Left renal cortex interstitium (tissue), 4 donors: ENCODE data around the gene NPAS1. TPM values are rescaled to one million over a fixed set of nuclear protein-coding genes. Genes with fewer than 3 reads are reported as not detected.
"Not testable (repeated sequence)": the region's sequence is repeated elsewhere in the genome, so short reads cannot be mapped to it uniquely, and the experiment has no call there.

Experiments
- DNase-seq, 4 donors: peaks; one replicate each; pipeline ENCODE4 v3.0.0-alpha.2; 2013; ENCODE audit warnings: low read depth in 4 of 4, low spot score in 2 of 4, missing footprints in 1 of 4
- polyA plus RNA-seq, 4 donors: library from polyadenylated mRNA; unstranded; fragments of 120-200 nt; gene quantifications; one replicate each; pipeline ENCODE4 v1.2.1, GENCODE V29; 2013; ENCODE audit not compliant: insufficient read length in 4 of 4

NPAS1 gene
- polyA plus RNA-seq, 4 donors: 1.3 to 3.6 (median 2.2) TPM

DNA sequence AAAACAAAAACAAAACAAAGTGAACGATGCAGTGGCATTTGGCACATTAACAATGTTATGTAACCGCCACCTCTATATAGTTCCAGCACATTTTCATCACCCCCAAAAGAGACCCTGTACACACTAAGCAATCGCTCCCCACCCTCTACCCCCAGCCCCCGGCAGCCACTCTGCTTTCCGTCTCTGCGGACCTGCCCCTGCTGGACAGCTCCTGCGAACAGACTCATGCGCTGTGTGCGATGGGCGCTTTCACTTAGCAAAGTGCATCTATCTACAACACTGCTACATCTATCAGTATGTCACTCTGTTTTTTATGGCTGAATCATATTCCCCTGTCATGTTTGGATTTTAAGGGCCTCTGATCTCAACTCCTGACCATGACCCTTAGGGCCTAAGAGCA lies 53.9 kb downstream of the NPAS1 start:
- no peak for DNase-seq

DNA sequence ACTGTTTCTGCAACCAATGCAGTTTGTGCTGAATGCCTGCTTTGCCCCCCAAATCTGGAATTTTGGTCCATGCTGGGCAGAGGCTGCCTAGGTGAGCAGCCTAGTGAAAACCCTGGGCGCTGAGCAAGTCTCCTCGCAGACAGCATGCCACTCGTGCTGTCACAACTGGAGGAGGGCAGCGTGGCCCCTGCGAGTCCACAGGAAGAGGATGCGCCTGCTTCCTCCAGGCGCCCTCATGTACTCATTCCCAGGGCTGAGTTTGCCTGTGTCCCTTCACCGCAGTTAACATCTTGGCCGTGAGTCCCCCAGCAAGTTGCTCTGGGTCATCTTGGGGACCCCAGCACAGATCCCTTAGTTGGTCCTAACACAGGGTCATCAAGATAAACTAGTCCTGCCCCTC lies 55.0 kb downstream of the NPAS1 start:
- DNase-seq: no peak

DNA sequence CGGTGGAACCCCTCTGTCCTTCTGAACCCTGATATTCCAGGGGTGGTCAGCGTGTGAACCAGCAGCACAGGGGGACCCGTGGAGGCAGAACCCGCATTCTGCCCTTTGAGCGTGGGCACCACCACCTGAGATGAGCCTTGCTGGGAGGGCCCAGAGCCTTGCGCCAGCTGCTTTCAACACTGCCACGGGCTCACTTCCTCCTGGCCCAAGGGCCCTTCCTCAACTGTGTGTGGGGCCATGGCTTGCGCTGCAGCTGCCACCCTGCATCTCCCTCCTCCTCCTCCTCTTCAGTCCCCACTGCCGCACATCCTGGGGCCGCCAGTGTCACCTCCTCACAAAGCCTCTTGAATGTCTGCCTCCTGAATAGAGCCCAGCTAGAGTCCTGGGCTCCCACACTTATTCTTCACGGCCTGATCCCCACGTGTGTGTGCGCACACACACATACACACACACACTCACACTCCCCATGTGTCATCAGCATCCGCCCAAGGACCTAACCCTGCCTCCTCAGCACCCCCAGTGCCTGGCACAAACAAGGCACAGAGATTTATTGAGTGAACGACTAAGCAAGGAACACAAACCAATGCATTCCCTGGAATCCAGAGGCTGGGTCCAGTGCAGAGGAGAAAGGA lies 55.7 kb downstream of the NPAS1 start:
- DNase-seq: no peak

DNA sequence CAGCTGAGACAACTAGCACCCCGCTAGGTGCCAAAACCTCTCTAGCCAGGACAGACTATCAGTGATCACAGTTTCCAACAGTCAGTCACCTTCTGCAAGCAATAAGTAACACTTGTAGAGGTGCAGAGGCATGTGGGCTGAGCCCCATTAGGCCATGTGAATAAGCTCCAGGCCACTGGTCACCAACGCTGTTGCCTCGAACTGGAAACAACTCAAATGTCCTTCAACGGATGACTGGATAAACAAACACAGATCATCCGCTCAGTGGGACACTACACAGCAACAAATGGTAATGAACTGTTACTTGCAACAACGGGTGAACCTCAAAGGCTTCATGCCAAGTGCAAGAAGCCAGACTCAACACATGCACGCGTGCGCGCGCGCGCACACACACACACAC lies 56.3 kb downstream of the NPAS1 start:
- peak; percentile 28 to 54 (median 54) for DNase-seq

DNA sequence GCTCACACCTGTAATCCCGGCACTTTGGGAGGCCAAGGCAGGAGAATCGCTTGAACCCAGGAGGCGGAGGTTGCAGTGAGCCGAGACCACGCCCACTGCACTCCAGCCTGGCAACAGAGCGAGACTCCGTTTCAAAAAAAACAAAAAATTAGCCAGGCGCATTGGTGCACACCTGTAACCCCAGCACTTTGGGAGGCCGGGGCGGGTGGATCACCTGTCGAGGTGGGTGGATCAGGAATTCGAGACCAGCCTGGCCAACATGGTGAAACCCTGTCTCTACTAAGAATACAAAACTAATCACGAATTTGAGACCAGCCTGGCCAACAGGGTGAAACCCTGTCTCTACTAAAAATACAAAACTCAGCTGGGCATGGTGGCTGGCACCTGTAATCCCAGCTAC lies 58.7 kb downstream of the NPAS1 start:
- not testable (repeated sequence) for DNase-seq

DNA sequence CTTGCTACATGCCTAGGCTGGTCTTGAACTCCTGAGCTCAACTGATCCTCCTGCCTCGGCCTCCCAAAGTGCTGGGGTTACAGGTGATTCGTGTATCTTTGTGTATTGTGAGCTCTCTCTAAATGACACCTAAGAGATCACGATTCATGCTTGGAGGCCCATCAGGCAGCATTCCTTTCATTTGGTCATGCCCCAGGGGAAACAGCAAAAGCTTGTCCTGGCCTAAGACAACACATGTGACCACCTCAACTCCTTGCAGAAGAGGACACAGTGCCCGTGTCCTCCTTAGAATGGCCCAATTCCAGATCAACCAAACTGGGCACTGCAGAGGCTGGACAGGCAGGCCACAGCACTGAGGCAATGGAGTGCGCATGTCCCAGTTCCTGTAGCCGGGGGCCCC lies 61.5 kb downstream of the NPAS1 start:
- no peak for DNase-seq

DNA sequence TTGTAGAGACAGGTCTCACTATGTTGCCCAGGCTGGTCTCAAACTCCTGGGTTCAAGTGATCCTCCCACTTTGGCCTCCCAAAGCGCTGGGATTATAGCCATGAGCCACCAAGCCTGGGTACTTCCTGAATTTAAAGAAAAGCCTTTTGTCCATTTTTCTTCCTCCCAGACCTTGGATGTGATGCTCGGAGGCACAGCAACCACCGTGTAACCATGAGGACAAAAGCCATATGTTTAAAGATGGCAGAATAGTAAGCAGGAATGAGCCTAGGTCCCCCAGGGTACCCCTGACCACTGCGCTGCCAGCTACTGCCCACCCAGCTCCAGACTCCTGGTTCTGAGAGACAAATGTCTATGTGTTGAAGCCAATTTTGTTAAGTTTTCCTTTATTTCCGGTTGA lies 62.9 kb downstream of the NPAS1 start:
- no peak for DNase-seq

DNA sequence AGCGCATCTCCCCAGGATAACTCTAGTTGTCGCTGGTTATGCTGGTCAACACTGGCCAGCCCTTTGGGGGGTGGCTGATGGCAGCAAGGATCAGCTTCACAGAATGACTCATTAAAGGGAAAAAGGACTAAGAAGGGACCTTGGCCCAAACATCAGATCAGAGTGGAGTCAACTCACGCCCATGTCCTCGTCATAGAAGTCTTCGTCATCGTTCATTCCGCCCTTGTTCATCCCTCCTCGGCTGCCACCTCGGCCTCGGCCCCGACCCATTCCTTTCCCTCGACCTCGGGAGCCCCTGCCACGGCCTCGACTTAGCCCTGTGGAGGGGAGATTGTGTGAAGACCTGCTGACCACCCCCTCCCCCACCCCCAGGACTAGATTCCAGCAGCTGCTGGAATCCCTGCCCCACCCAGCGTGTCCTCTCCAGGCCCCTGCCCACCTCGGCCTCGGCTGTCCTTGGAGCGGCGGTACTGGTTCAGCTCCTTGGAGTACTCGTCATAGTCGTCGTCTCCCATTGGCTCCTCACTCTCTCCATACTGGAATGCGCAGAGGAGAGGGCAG lies 65.3 kb downstream of the NPAS1 start:
- no peak for DNase-seq

DNA sequence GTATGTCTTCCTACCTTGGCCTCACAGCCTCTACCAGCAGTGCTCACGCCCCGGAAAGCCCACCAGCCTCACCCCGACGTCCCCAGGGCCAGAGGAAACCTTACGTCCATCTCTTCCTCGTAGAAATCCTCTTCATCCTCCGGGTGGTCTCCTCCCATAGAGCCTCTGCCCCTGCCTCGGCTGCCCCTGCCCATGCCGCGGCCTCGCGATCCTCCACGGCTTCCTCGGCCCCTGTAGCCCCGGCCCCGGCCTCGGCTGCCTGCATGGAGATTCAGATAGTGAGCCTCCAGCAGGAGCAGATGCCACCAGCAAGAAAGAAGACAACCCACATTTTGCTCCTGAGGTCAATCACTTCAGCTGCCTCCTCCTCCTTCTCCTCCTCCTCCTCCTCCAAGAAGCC lies 66.6 kb downstream of the NPAS1 start:
- no peak for DNase-seq

DNA sequence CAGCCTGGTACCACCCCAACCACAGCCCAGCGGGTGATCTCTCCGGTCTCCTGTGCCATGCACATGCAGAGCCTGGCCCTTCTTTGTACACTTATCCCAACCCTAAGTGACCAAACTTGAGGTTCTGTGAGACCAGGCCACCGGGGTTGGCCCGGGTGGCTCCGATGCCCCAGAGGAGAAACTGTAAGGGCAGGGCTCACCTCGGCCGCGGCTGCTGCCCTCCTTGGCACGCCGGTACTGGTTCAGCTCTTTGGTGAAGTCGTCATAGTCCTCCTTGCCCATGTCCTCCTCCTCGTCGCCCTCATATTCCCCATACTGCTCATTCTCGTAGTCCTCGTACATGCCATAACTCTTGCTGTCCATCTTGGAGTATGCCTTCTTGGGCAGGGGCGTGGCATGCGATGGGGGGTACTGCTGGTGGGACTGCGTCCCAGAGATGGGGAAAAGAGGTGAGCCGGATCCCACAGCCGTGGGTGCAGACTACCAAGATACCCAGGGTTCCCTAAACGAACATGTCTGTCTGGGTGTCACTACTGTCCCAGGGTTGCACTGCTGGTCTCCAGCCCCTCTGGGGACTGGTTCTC lies 70.2 kb downstream of the NPAS1 start:
- no peak for DNase-seq

DNA sequence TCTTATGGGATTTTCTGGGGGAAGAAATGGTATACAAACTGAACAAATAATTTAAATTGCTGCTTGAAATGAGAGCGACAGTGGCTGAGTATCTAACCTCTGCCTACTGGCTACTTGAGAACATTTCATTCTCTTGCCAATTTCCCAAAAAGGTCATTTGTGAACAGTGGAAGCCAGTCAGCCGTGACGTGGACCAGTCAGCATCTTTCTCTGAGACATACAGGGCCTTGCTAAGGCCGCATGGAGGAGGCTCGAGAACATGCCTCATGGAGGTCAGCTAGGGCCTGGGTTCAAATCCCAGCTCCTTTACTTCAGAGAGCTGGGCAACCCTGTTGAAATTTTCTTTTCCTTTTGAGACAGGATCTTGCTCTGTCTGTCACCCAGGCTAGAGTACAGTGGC lies 73.6 kb downstream of the NPAS1 start:
- no peak for DNase-seq

DNA sequence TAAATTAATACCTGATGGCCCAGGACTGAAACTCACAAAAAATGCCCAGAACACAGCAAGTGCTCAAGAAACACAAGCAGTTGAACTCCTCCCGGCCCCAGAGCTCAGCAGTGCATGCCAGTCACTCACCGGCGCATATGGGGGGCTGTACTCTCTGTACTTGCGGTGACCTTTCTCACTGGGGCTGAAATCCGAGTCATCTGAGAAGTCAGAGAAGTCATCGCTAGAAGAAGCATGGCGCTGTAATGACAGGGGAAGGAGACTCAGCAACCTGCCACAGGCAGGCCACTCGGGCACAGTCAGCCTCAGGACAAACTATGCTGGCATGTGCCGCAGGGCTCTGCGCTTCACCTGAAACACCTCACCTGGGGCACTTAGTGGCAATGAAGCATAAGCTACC lies 74.2 kb downstream of the NPAS1 start:
- DNase-seq: no peak

DNA sequence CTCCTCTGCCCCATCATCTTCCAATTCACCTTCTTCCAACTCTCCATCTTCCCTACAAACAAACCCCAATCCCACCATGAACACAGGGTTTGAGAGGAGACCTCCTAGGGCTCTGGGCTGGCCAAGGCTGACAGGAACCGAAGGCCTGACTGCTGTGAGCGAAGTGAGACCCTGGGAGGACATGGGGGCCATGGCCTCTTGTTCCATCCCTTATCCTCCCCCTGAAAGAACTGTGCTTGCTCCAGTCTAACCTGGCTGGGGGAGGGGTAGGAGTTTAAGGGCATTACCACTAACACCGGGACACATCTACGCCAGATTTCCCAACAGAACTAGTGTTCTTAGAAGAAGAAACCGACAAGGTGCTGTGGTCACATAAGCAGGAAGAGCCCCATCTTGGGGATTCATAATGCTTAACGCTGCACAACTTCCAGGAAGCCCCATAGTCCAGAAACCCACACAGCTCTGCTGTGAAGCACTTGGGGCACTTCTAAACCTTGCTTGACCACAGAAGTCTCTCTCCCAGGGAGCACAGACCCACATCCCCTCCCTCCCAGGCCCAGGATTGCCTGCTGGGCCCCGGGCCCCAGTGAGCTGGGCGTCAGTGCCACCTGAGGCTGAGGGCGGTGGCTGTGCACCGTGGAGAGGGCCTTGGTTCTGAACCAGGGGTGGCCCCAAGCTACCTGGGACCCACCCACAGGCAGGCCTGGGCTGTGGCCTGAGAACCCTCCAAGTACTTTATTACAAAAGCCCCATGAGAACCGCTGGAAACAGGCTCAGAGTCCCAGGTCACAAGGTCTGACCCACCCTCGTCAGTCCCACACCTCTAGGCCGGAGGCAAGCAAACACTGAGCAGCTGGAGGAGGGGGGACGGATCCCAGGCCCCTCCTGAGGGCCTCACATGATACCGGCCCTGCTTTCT lies 75.2 kb downstream of the NPAS1 start:
- no peak for DNase-seq

Other genes starting within 250 kb of the NPAS1 start
- gene SLC1A5, start 231.2 kb upstream of the NPAS1 start, polyA plus RNA-seq: 10 to 100 TPM; 39.3 to 47.1 (median 43.0) TPM
- gene AP2S1, start 169.0 kb upstream of the NPAS1 start, polyA plus RNA-seq: 100 to 1,000 TPM in 2 of 4 donors, 10 to 100 TPM in 2; 83.5 to 112 (median 100) TPM
- 10 to 100 TPM; 46.3 to 55.2 (median 48.6) TPM for gene ARHGAP35, start 158.8 kb upstream of the NPAS1 start, polyA plus RNA-seq
- gene TMEM160, start 28.8 kb downstream of the NPAS1 start, polyA plus RNA-seq: 10 to 100 TPM in 2 of 4 donors, 1 to 10 TPM in 2; 7.7 to 20.1 (median 12.0) TPM
- gene ZC3H4, start 93.9 kb downstream of the NPAS1 start, polyA plus RNA-seq: 10 to 100 TPM; 34.9 to 38.9 (median 35.9) TPM
- 100 to 1,000 TPM; 107 to 131 (median 118) TPM for gene SAE1, start 111.0 kb downstream of the NPAS1 start, polyA plus RNA-seq
- gene BBC3, start 211.4 kb downstream of the NPAS1 start, polyA plus RNA-seq: 1 to 10 TPM; 1.6 to 2.9 (median 2.6) TPM
- gene CCDC9, start 236.7 kb downstream of the NPAS1 start, polyA plus RNA-seq: 10 to 100 TPM; 19.5 to 31.8 (median 29.0) TPM